ENCODE data around the gene ALDH1B1. TPM values are rescaled to one million over a fixed set of nuclear protein-coding genes. Genes with fewer than 3 reads are reported as not detected.

The ALDH1B1 gene
- total RNA-seq, 2 experiments from 2014 or later, result 0.19 to 0.20 TPM

- no peak for DNase-seq
- Histone ChIP-seq H3K4me1 (ENCODE audit: insufficient read depth, low read length) (peaks cover 3% of the 10 kb centered on the region), H3K4me3 (ENCODE audit: low read length) (no peak within 1 kb of the TSS), H3K36me3 (ENCODE audit: insufficient read depth, low read length) (no peaks in the 10 kb centered on the region), H3K9me3 (ENCODE audit: control insufficient read depth in 1 of 2, insufficient read depth in 1 of 2, low read length in 2 of 2) (no peaks in the 10 kb centered on the region), H3K27ac (ENCODE audit: low read depth in 1 of 2, low read length in 2 of 2) (no peak within 1 kb of the TSS), H3K27me3 (ENCODE audit: control insufficient read depth in 1 of 2, insufficient read depth in 2 of 2, low read length in 2 of 2) (peaks cover 24 to 43% of the 10 kb centered on the region in 2 experiments)
- Mint-ChIP-seq H3K4me1 (ENCODE audit: low read depth) (no peaks in the 10 kb centered on the region), H3K27me3 (peaks cover 57% of the 10 kb centered on the region), H3K4me3 (peak within 1 kb of the TSS; percentile 34), H3K27ac (no peak within 1 kb of the TSS), H3K9me3 (no peaks in the 10 kb centered on the region), H3K36me3 (ENCODE audit: low read depth) (no peaks in the 10 kb centered on the region)
- no peak for TF ChIP-seq CTCF (IDR thresholded peaks at IDR 0.05)
- POLR2A ChIA-PET, result no interaction called here
- intact Hi-C loops (cut with DNase I, micrococcal nuclease), result no loop called here
- CTCF ChIA-PET, result no interaction called here
- no peak for ATAC-seq (ENCODE audit: poor library complexity)
These were observed 31.7 kb downstream of the ALDH1B1 start, which contains the start of gene IGFBPL1 for GRCh38 chr9:38423973-38424843. IGFBPL1 (minus strand) TSS chr9:38424454; CDS start chr9:38424424, 30 bp downstream.

- POLR2A ChIA-PET, result no interaction called here
- Histone ChIP-seq H3K27me3 (ENCODE audit: control insufficient read depth in 1 of 2, insufficient read depth in 2 of 2, low read length in 2 of 2) (peaks cover 22 to 43% of the 10 kb centered on the region in 2 experiments), H3K4me1 (ENCODE audit: insufficient read depth, low read length) (peaks cover 3% of the 10 kb centered on the region), H3K36me3 (ENCODE audit: insufficient read depth, low read length) (no peaks in the 10 kb centered on the region), H3K9me3 (ENCODE audit: control insufficient read depth in 1 of 2, insufficient read depth in 1 of 2, low read length in 2 of 2) (no peaks in the 10 kb centered on the region), H3K27ac (ENCODE audit: low read depth in 1 of 2, low read length in 2 of 2) (no peak overlapping the region), H3K4me3 (ENCODE audit: low read length) (no peak overlapping the region)
- H3K4me1 Mint-ChIP-seq (ENCODE audit: low read depth), result no peaks in the 10 kb centered on the region
- H3K27me3 Mint-ChIP-seq, result peaks cover 57% of the 10 kb centered on the region
- no peak for TF ChIP-seq CTCF (IDR thresholded peaks at IDR 0.05)
- H3K27ac Mint-ChIP-seq, result no peak overlapping the region
- H3K4me3 Mint-ChIP-seq, result peak overlapping the region; percentile 0
- DNase-seq (no peak), ATAC-seq (ENCODE audit: poor library complexity) (no peak)
- H3K9me3 Mint-ChIP-seq, result no peaks in the 10 kb centered on the region
- CTCF ChIA-PET, result no interaction called here
- no peaks in the 10 kb centered on the region for H3K36me3 Mint-ChIP-seq (ENCODE audit: low read depth)
- intact Hi-C loops (cut with DNase I, micrococcal nuclease), result no loop called here
These were observed 32.4 kb downstream of the ALDH1B1 start for GRCh38 chr9:38424918-38425317.

DNA sequence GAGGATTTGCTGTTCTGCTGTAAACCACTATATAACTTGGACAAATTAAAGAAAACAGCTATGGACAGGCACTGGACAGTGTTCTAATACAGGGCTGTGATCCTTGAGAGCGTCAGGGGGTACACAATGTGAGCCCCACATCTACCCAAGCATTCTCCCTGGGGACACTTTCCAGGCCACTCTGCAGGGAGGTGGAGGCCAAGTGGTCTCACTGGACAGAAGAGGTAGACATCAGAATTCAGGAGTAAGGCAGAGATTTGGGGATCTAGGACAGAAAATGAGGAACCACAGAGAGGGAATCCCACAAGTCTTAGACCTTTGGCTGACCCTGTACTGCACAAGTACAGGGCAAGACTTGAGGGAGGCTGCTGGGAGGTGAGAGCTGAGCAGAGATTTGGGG, 35.6 kb downstream of the ALDH1B1 start:
- H3K27me3 Mint-ChIP-seq, result peaks cover 32% of the 10 kb centered on the region
- ChIA-PET CTCF (no interaction called here), POLR2A (no interaction called here)
- intact Hi-C loops (cut with DNase I, micrococcal nuclease), result no loop called here
- Histone ChIP-seq H3K27ac (ENCODE audit: low read depth in 1 of 2, low read length in 2 of 2) (no peak overlapping the region), H3K4me3 (ENCODE audit: low read length) (no peak overlapping the region), H3K36me3 (ENCODE audit: insufficient read depth, low read length) (no peaks in the 10 kb centered on the region), H3K4me1 (ENCODE audit: insufficient read depth, low read length) (peaks cover 5% of the 10 kb centered on the region), H3K27me3 (ENCODE audit: control insufficient read depth in 1 of 2, insufficient read depth in 2 of 2, low read length in 2 of 2) (peaks cover 18 to 29% of the 10 kb centered on the region in 2 experiments), H3K9me3 (ENCODE audit: control insufficient read depth in 1 of 2, insufficient read depth in 1 of 2, low read length in 2 of 2) (no peaks in the 10 kb centered on the region)
- H3K4me3 Mint-ChIP-seq, result no peak overlapping the region
- H3K9me3 Mint-ChIP-seq, result no peaks in the 10 kb centered on the region
- TF ChIP-seq CTCF (IDR thresholded peaks at IDR 0.05), result no peak
- H3K36me3 Mint-ChIP-seq (ENCODE audit: low read depth), result no peaks in the 10 kb centered on the region
- H3K27ac Mint-ChIP-seq, result no peak overlapping the region
- ATAC-seq (ENCODE audit: poor library complexity) (no peak), DNase-seq (no peak)
- peaks cover 13% of the 10 kb centered on the region for H3K4me1 Mint-ChIP-seq (ENCODE audit: low read depth)

All from CD4-positive, alpha-beta T cell (primary cell).